HG02678 (cell line): ENCODE measurements around the gene OR4D11.
"Not testable (repeated sequence)": the region's sequence is repeated elsewhere in the genome, so short reads cannot be mapped to it uniquely, and the experiment has no call there.

Experiments
- ATAC-seq: cut with Tn5 transposase; IDR thresholded peaks from one replicate; pipeline ENCODE4 v1.9.1; 2021; ENCODE audit warnings: mild to moderate bottlenecking, moderate library complexity; ENCODE audit not compliant: unreplicated experiment

OR4D11 gene

GRCh38 chr11:59547605-59548308 lies 44.4 kb downstream of the OR4D11 start:
- ATAC-seq = not testable (repeated sequence)

GRCh38 chr11:59548309-59548656 lies 44.9 kb downstream of the OR4D11 start:
- no peak for ATAC-seq

DNA sequence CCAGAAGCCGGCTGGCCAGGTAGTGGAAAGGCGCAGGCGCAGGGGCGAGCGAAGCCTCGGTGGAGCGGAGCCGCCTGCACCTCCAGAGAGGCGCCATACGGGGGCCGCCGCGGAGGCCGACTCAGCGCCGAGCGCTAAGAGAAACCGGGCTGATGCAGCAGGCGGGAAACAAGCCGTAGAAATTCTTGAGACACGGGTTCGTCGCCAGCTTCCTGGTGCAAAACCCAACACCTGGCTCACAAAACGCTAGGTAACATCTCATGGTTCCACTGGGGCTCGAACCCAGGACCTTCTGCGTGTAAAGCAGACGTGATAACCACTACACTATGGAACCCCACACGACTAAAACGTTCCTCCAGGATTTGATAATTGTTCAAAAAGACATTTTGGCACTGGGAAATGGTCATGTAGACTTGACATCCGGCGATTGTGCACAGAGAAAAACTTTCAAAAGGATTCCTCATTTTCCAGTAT lies 47.0 kb downstream of the OR4D11 start:
- ATAC-seq = peak; percentile 91

DNA sequence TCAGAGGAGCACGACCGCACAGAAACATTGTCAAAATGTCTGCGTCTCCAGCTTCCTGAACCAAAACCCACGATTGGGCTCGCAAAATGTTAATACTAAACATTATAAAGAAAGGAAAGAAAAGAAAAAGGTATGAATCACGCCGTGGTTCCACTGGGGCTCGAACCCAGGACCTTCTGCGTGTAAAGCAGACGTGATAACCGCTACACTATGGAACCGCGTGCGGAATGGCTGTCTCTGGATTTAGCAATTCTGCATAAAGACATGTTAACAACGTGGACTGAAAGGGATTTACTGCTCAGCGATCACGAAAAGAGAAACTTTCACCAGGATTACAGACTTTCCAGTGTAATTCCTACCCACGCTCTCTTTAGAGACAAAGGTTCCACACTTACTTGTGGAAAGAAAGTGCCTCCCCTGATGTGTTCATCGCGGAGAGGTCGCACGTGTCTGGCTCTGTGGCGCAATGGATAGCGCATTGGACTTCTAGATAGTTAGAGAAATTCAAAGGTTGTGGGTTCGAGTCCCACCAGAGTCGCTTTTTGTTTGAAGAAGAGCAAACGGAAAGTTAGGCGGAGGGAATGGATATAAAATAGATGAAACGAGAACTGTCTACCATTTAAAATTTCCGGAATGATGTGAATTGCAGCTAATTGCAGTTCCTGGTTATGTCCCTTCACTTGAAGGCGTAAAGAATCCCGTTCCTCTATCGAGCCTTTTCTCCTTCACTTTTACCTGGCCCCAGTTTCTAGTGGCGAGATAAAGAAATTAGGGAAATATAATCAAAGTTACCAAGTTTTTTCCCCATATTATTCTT lies 47.7 kb downstream of the OR4D11 start:
- ATAC-seq = peak; percentile 32

DNA sequence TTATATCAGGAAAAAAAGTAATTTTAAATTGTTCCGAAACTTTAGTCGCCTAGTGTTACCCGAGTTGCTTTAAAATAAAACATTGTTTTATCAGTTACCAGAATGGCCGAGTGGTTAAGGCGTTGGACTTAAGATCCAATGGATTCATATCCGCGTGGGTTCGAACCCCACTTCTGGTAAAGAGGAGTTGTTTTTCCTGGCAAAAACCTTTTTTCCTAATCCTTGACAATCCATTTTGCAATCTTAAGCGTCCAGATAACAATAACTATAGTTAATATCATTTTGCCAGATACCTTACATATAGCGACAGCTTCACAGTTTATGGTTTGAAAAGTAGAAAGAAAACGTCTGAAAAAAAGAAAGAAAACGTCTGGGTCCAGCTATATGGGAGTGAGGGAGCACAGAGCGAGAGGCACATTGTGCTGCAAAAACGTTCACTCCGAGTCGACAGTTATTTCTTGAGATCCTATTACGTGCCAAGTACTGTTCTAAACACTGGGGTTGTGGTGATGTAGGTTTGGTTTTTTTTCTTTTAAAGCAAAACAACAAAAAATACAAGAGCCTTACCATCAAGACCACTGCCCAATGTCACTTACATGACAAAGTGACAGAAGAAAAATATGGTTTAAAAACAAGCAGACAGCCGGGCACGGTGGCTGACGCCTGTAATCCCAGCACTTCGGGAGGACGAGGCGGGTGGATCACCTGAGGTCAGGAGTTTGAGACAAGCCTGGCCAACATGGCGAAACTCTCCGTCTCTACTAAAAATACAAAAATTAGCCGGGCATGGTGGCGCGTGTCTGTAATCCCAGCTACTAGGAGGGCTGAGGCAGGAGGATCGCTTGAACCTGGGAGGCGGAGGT lies 48.5 kb downstream of the OR4D11 start:
- no peak for ATAC-seq

DNA sequence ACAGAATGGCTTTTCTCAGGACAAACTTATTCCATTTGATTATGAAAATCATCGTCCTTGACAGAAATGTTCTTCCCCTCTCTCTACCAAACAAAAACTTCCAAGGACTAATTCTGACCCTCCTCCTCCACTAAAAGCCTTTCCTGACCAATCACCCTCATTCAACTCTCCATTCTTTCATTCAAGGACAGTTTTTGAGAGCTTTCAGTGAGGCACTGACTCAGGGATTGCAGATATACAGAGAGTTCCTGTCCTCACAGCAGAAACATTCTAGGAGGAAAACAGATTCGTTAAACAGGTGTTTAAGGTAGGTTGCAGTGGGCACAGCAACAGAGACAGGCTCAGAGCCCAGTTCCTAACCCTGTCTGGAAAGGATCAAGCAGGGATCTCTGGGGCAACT lies 49.5 kb downstream of the OR4D11 start:
- ATAC-seq = no peak

DNA sequence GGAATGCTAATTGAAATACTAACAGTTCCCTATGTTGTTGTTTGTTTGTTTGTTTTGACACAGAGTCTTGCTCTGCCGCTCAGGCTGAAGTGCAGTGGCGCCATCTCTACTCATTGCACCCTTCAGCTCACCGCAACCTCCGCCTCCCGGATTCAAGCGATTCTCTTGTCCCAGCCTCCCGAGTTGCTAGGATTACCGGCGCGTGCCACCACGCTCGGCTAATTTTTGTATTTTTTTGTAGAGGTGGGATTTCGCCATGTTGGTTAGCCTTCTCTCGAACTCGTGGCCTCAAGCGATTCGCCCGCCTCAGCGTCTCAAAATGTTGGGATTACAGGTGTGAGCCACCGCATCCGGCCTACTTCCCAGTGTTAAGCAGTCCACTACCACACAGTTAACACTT lies 49.9 kb downstream of the OR4D11 start:
- no peak for ATAC-seq
